ENCODE data around the gene TMEM208. TPM values are rescaled to one million over a fixed set of nuclear protein-coding genes. Genes with fewer than 3 reads are reported as not detected.
A peak's percentile ranks its signal among the peaks of the same experiment; 100 is the strongest.

The TMEM208 gene
- total RNA-seq, 1 donor from 2014 or later = 23.6 TPM

- DNase-seq (ENCODE audit: low read depth in 2 of 2) = no peak
Observed at GRCh38 chr16:67208154-67208896, 18.6 kb upstream of the TMEM208 start.

- no peak for DNase-seq (ENCODE audit: low read depth in 2 of 2)
Observed at GRCh38 chr16:67209565-67209964, 17.4 kb upstream of the TMEM208 start.

GRCh38 chr16:67210069-67210937, 16.6 kb upstream of the TMEM208 start:
- DNase-seq (ENCODE audit: low read depth in 2 of 2) = no peak

GRCh38 chr16:67211674-67212073, 15.3 kb upstream of the TMEM208 start:
- DNase-seq (ENCODE audit: low read depth in 2 of 2) = no peak

GRCh38 chr16:67212766-67213165, 14.2 kb upstream of the TMEM208 start:
- peak in 1 of 2 donors; percentile 49 for DNase-seq (ENCODE audit: low read depth in 2 of 2)

GRCh38 chr16:67213197-67214019, 13.5 kb upstream of the TMEM208 start:
- no peak for DNase-seq (ENCODE audit: low read depth in 2 of 2)

GRCh38 chr16:67215706-67216105, 11.2 kb upstream of the TMEM208 start:
- DNase-seq (ENCODE audit: low read depth in 2 of 2) = no peak

GRCh38 chr16:67216612-67217490, 10.1 kb upstream of the TMEM208 start:
- peak; percentile 17 to 56 for DNase-seq (ENCODE audit: low read depth in 2 of 2)

- DNase-seq (ENCODE audit: low read depth in 2 of 2) = no peak
Observed at GRCh38 chr16:67223992-67224391, 2.9 kb upstream of the TMEM208 start.

- DNase-seq (ENCODE audit: low read depth in 2 of 2) = no peak
Observed at GRCh38 chr16:67226295-67226803, 581 bp upstream of the TMEM208 start.

GRCh38 chr16:67227567-67227921, 614 bp downstream of the TMEM208 start:
- DNase-seq (ENCODE audit: low read depth in 2 of 2) = no peak

- no peak for DNase-seq (ENCODE audit: low read depth in 2 of 2)
Observed at GRCh38 chr16:67228034-67228785, 1.3 kb downstream of the TMEM208 start.

GRCh38 chr16:67228905-67229304, 2.0 kb downstream of the TMEM208 start:
- no peak for DNase-seq (ENCODE audit: low read depth in 2 of 2)

GRCh38 chr16:67229906-67230808, 3.2 kb downstream of the TMEM208 start:
- DNase-seq (ENCODE audit: low read depth in 2 of 2) = no peak

- DNase-seq (ENCODE audit: low read depth in 2 of 2) = no peak
Observed at GRCh38 chr16:67230809-67231660, 4.1 kb downstream of the TMEM208 start.

- no peak for DNase-seq (ENCODE audit: low read depth in 2 of 2)
Observed at GRCh38 chr16:67233596-67233995, 6.7 kb downstream of the TMEM208 start.

GRCh38 chr16:67234180-67234597, 7.3 kb downstream of the TMEM208 start:
- no peak for DNase-seq (ENCODE audit: low read depth in 2 of 2)

Measured in dermis microvascular lymphatic vessel endothelial cell (primary cell).